Non-pigmented ciliary epithelial cell (primary cell): ENCODE measurements around the gene KCNK16.

Experiments used
- DNase-seq: peaks from one replicate; pipeline ENCODE4 v3.0.0-alpha.2; 2010; ENCODE audit warnings: low read depth

The KCNK16 gene

GRCh38 chr6:39276379-39276995 is 46.0 kb downstream of the KCNK16 start:
- DNase-seq, result no peak

- DNase-seq, result no peak
Observed at GRCh38 chr6:39274903-39275302, 47.6 kb downstream of the KCNK16 start.

- no peak for DNase-seq
Observed at GRCh38 chr6:39274471-39274870, 48.0 kb downstream of the KCNK16 start.

GRCh38 chr6:39273406-39273821 is 49.1 kb downstream of the KCNK16 start:
- no peak for DNase-seq

- no peak for DNase-seq
Observed at GRCh38 chr6:39269961-39270360, 52.5 kb downstream of the KCNK16 start.

- DNase-seq, result no peak
Observed at GRCh38 chr6:39268721-39269120, 53.8 kb downstream of the KCNK16 start.

- DNase-seq, result no peak
Observed at GRCh38 chr6:39268171-39268570, 54.3 kb downstream of the KCNK16 start.

- DNase-seq, result no peak
Observed at GRCh38 chr6:39266782-39267355, 55.6 kb downstream of the KCNK16 start.

- no peak for DNase-seq
Observed at GRCh38 chr6:39266375-39266774, 56.1 kb downstream of the KCNK16 start.
